IPS-15b (cell line): ENCODE results near the gene DAPL1.
"Not testable (repeated sequence)": the region's sequence is repeated elsewhere in the genome, so short reads cannot be mapped to it uniquely, and the experiment has no call there.

Experiments used
- H3K27me3 ChIP-seq: one replicate; pipeline ENCODE4 v1.6.1; 2013; ENCODE audit warnings: low read length; ENCODE audit not compliant: control insufficient read depth, insufficient read depth
- H3K36me3 ChIP-seq: one replicate; pipeline ENCODE4 v1.6.1; 2013; ENCODE audit warnings: low read length; ENCODE audit not compliant: control insufficient read depth, insufficient read depth
- H3K4me1 ChIP-seq: one replicate; pipeline ENCODE4 v1.6.1; 2013; ENCODE audit warnings: mild to moderate bottlenecking, low read length; ENCODE audit not compliant: control insufficient read depth, insufficient read depth
- H3K4me3 ChIP-seq: one replicate; pipeline ENCODE4 v1.5.1; 2013; ENCODE audit warnings: low read depth, low read length
- H3K9ac ChIP-seq: one replicate; pipeline ENCODE4 v1.6.1; 2013; ENCODE audit warnings: low read depth, mild to moderate bottlenecking, low read length
- H3K9me3 ChIP-seq: one replicate; pipeline ENCODE4 v1.6.1; 2013; ENCODE audit warnings: mild to moderate bottlenecking, low read length; ENCODE audit not compliant: control insufficient read depth, insufficient read depth

Gene DAPL1

DNA sequence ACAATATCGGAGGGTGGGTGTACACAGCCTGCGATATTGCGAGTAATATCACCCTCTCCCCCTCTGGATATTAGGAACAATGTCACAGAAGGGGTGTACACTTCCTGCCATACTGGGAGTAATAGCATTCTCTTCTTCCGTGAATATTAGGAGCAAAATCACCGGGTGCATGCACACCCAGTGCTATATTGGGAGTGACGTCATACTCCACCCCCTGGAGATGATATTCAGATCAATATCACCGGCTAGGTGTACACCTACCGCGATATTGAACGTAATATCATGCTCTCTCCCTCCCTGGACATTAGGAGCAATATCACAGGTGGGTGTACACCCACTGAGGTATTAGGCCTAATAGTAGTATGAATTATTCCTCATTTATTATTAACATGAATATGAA, 70.4 kb downstream of the DAPL1 start:
- not testable (repeated sequence) for H3K9me3 ChIP-seq, H3K27me3 ChIP-seq, H3K4me3 ChIP-seq, H3K9ac ChIP-seq, H3K36me3 ChIP-seq, H3K4me1 ChIP-seq
